ENCODE data around the gene HOXB3.

DNA sequence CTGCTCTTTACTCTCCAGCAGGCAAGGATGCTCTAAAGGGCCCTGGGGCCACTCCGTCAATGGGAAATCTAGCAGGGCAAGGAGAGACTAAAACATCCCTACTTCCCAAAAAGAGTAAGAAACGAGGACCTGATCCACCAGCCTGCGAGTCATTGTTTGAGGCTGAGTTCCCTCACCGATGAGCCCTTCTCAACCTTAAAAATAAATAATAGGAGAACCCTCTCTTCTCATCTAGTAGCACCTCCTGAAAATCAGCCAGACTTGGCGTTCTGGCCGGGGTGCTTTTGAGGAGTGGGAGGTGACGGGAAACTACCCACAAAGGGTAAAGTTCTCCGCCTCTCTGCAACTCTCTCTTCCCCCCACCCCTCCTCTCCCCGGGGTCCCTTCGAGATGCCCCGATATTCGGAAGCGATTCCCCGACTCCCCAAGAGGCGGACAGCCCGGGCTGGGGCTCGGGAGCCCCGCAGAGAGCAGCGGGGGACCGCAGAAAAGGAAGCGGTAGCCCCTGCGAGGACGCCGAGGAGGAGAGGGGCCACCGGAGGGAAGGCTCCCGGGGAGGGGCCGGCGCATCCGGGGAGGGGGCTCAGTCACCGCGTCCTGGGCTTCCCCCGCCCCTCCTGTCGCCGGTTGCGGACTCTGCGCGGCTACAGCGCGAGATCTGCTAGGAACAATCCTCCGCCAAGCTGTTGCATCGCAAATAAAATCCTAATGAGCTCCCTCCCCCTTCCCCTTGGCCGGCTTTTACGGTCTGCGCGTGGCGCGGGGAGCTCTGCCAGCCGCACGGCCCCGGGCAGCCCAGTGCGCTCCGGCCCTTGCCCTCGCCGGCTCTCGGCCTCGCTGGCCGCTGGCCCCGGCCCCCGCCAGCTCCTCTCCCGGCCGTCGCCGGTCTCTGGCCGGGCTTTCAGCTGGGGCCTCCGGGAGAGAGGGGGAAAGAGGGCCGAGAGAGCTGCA is 34.8 kb upstream of the HOXB3 start:
- TF ChIP-seq, protein P1, sequence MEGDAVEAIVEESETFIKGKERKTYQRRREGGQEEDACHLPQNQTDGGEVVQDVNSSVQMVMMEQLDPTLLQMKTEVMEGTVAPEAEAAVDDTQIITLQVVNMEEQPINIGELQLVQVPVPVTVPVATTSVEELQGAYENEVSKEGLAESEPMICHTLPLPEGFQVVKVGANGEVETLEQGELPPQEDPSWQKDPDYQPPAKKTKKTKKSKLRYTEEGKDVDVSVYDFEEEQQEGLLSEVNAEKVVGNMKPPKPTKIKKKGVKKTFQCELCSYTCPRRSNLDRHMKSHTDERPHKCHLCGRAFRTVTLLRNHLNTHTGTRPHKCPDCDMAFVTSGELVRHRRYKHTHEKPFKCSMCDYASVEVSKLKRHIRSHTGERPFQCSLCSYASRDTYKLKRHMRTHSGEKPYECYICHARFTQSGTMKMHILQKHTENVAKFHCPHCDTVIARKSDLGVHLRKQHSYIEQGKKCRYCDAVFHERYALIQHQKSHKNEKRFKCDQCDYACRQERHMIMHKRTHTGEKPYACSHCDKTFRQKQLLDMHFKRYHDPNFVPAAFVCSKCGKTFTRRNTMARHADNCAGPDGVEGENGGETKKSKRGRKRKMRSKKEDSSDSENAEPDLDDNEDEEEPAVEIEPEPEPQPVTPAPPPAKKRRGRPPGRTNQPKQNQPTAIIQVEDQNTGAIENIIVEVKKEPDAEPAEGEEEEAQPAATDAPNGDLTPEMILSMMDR (IDR thresholded peaks at IDR 0.05), result no peak
- TF ChIP-seq POLR2A (IDR thresholded peaks at IDR 0.05), result no peak

Measured in Peyer's patch (tissue), 4 donors.